HepG2 (cell line): Measurements from ENCODE around the gene TCAP. TPM values are rescaled to one million over a fixed set of nuclear protein-coding genes. Genes with fewer than 3 reads are reported as not detected.

Experiments
- ARNT2 ChIP-seq: sonication (generic); formaldehyde crosslinking; IDR thresholded peaks from 2 replicates; pipeline ENCODE4 v1.8.0; 2022; ENCODE audit warnings: mild to moderate bottlenecking, low read depth, missing genetic modification reagents, moderate library complexity
- BORCS8-MEF2B ChIP-seq: sonication (generic); formaldehyde crosslinking; IDR thresholded peaks from 2 replicates; pipeline ENCODE4 v1.8.0; 2022; ENCODE audit warnings: mild to moderate bottlenecking, missing genetic modification reagents
- CTCF ChIP-seq: sonication (generic); formaldehyde crosslinking; IDR thresholded peaks from 2 replicates; pipeline ENCODE4 v1.5.0; 2020; ENCODE audit warnings: mild to moderate bottlenecking, missing genetic modification reagents, moderate library complexity
- HNRNPL ChIP-seq: fragments of 200-400 bp; formaldehyde crosslinking; IDR thresholded peaks from 2 replicates; pipeline ENCODE4 v1.6.1; 2017; ENCODE audit warnings: mild to moderate bottlenecking, low read depth, low read length
- KDM3A ChIP-seq: IDR thresholded peaks from 2 replicates; pipeline ENCODE4 v1.6.1; 2018; ENCODE audit warnings: low read depth, missing compliant biosample characterization
- MIER2 ChIP-seq: IDR thresholded peaks from 2 replicates; pipeline ENCODE4 v1.6.1; 2016; ENCODE audit warnings: missing biosample characterization, missing genetic modification reagents
- PATZ1 ChIP-seq: sonication (generic); formaldehyde crosslinking; IDR thresholded peaks from 2 replicates; pipeline ENCODE4 v1.4.0; 2020; ENCODE audit warnings: missing genetic modification reagents
- SMC3 ChIP-seq: IDR thresholded peaks from 2 replicates; pipeline ENCODE4 v1.6.1; 2011; ENCODE audit warnings: low read length, improper control_type of control experiment
- SOX13 ChIP-seq, 3 experiments: fragments of 450-650 bp in 1 of 3; sonication (generic) in 1 of 3; formaldehyde crosslinking in 1 of 3; IDR thresholded peaks in 2 of 3; conservative IDR thresholded peaks in 1 of 3; 2 replicates each; pipeline versions ENCODE4 v1.5.0 to v1.6.1; 2016 to 2020; ENCODE audit warnings: antibody characterized with exemption in 1 of 3, mild to moderate bottlenecking in 1 of 3, missing compliant biosample characterization in 1 of 3, missing genetic modification reagents in 1 of 3, moderate library complexity in 1 of 3
- SP5 ChIP-seq: IDR thresholded peaks from 2 replicates; pipeline ENCODE4 v1.6.1; 2016; ENCODE audit warnings: low read depth, borderline replicate concordance
- TOE1 ChIP-seq: sonication (generic); formaldehyde crosslinking; IDR thresholded peaks from 2 replicates; pipeline ENCODE4 v1.4.0; 2020; ENCODE audit warnings: mild to moderate bottlenecking, missing genetic modification reagents
- ZBTB7B ChIP-seq: sonication (generic); formaldehyde crosslinking; IDR thresholded peaks from 2 replicates; pipeline ENCODE4 v1.4.0; 2020; ENCODE audit warnings: missing genetic modification reagents
- ZFX ChIP-seq: sonication (generic); formaldehyde crosslinking; IDR thresholded peaks from 2 replicates; pipeline ENCODE4 v1.4.0; 2020; ENCODE audit warnings: mild to moderate bottlenecking, low read depth, missing genetic modification reagents, moderate library complexity
- ZNF318 ChIP-seq: sonication (generic); formaldehyde crosslinking; IDR thresholded peaks from 2 replicates; pipeline ENCODE4 v1.4.0; 2020; ENCODE audit warnings: mild to moderate bottlenecking, missing genetic modification reagents
- ZNF580 ChIP-seq: IDR thresholded peaks from 2 replicates; pipeline ENCODE4 v1.6.1; 2016; ENCODE audit warnings: low read depth, borderline replicate concordance
- ZSCAN25 ChIP-seq: sonication (generic); formaldehyde crosslinking; IDR thresholded peaks from 2 replicates; pipeline ENCODE4 v1.8.0; 2022; ENCODE audit warnings: mild to moderate bottlenecking, missing genetic modification reagents
- polyA plus RNA-seq, 8 experiments: library from polyadenylated mRNA; depleted of rRNA in 3 of 8; stranded (reverse) in 7 of 8; unstranded in 1 of 8; fragments of >200 nt; fragmentation: Illumina TruSeq in 4 of 8; extraction: Trizol in 4 of 8; gene quantifications; 2 replicates each; pipeline versions ENCODE4 v1.2.1 to v1.2.3, GENCODE V29; 2011 to 2016; ENCODE audit warnings: low read depth in 4 of 8, missing spikeins in 1 of 8, mixed read lengths in 1 of 8; ENCODE audit not compliant: insufficient read depth in 1 of 8
- total RNA-seq, 5 experiments: library from RNA; depleted of rRNA; stranded (reverse); fragments of >200 nt; fragmentation: Illumina TruSeq; extraction: Trizol; gene quantifications; 2 replicates each; pipeline ENCODE4 v1.2.3, GENCODE V29; 2016; ENCODE audit warnings: low read depth in 1 of 5

The TCAP gene
- total and polyA plus RNA-seq, 2 of the 13 experiments (the other 11 are each of a cell fraction or from before 2014, with no cell fraction given) = 0.24 to 0.65 TPM

- TF ChIP-seq PATZ1 = peak; percentile 48; the same call in 1 of the 2 replicates
- peak; percentile 46; the same call in 1 of the 2 replicates for TF ChIP-seq SMC3
- TF ChIP-seq ZNF318 (CRISPR knock-in tag) = 0 out of 2 replicates have a peak, but pooled peaks have one; percentile 44
- TF ChIP-seq MIER2 (CRISPR knock-in tag) = 0 out of 2 replicates have a peak, but pooled peaks have one; percentile 49
- TF ChIP-seq HNRNPL = peak; percentile 99
- no peak for TF ChIP-seq TOE1 (CRISPR knock-in tag)
- no peak for TF ChIP-seq SOX13 (IDR thresholded peaks at IDR 0.05)
- 0 out of 4 replicates have a peak, but pooled peaks of 1 of the 2 experiments have one; percentile 6 for TF ChIP-seq SOX13 (CRISPR knock-in tag; conservative IDR thresholded peaks at IDR 0.05 in 1 of 2, IDR thresholded peaks at IDR 0.05 in 1 of 2)
- peak; percentile 53; the same call in 1 of the 2 replicates for TF ChIP-seq ZNF580
- peak; percentile 68; the same call in 1 of the 2 replicates for TF ChIP-seq ZSCAN25 (CRISPR knock-in tag)
- peak; percentile 45; the same call in 1 of the 2 replicates for TF ChIP-seq BORCS8-MEF2B (CRISPR knock-in tag)
- 0 out of 2 replicates have a peak, but pooled peaks have one; percentile 45 for TF ChIP-seq ARNT2 (CRISPR knock-in tag)
- no peak; the same call in 1 of the 2 replicates for TF ChIP-seq SP5 (CRISPR knock-in tag)
- peak; percentile 93 for TF ChIP-seq CTCF (CRISPR knock-in tag)
- no peak for TF ChIP-seq ZFX (CRISPR knock-in tag)
- 0 out of 2 replicates have a peak, but pooled peaks have one; percentile 59 for TF ChIP-seq KDM3A (CRISPR knock-in tag)
- 0 out of 2 replicates have a peak, but pooled peaks have one; percentile 32 for TF ChIP-seq ZBTB7B
Measured at GRCh38 chr17:39623356-39623950, 41.7 kb upstream of the TCAP start (continued).
